Measurements from ENCODE around the gene ZNF609.

DNA sequence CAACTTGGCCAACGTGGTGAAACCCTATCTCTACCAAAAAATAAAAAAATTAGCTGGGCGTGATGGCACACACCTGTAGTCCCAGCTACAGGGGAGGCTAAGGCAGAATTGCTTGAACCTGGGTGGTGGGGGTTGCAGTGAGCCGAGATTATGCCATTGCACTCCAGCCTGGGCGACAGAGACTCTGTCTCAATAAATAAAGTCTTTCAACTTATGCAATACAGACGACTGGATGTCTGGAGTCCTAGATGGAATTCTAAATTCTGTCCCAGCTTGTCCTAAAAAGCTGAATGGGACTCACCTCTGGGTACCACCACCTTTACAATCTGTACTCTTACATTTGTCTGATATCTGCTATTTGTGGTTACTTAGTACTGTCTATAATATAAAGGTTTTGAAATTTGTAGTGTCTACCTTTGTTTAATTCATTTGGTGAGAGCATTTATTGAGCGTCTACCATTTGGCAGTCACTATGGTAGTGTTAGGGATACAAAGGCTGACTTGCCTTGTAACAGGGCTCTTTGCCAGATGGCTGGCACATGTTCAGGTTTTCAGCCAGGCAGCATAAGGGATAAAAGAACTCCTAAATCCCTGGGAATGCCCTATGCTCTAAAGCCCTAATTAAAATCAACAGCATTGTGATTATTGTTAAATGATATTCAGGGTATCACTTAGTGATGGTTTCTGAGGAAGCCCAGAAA, 7.2 kb upstream of the ZNF609 start:
- TF ChIP-seq YY1 (IDR thresholded peaks at IDR 0.05; ENCODE audit: insufficient read depth, insufficient read length) (no peak), SUZ12 (IDR thresholded peaks at IDR 0.05; ENCODE audit: extremely low read depth, insufficient read depth, insufficient read length) (no peak), ZNF274 (IDR thresholded peaks at IDR 0.05; ENCODE audit: low read depth, low read length) (no peak)
